DND-41 (cell line): ENCODE measurements around the gene KLHL14.

ENCODE experiments used
- CTCF ChIP-seq: IDR thresholded peaks from 2 replicates; pipeline ENCODE4 v1.5.1; 2012; ENCODE audit warnings: borderline replicate concordance, low read length, moderate library complexity, mild to moderate bottlenecking; ENCODE audit not compliant: poor library complexity, severe bottlenecking; ENCODE audit errors: extremely low read depth
- EZH2 ChIP-seq: IDR thresholded peaks from 3 replicates; pipeline ENCODE4 v1.6.1; 2012; ENCODE audit warnings: borderline replicate concordance, low read depth, mild to moderate bottlenecking, moderate library complexity, low read length, inconsistent platforms; ENCODE audit not compliant: severe bottlenecking

- no peak for TF ChIP-seq CTCF
- TF ChIP-seq EZH2, result no peak
Measured at GRCh38 chr18:32769071-32769585, 3.7 kb downstream of the KLHL14 start.
